HUDEP-2 (cell line): ENCODE data around the gene AADACL3.
"Not testable (repeated sequence)": the region's sequence is repeated elsewhere in the genome, so short reads cannot be mapped to it uniquely, and the experiment has no call there.

ENCODE experiments used
- DNase-seq, 76 experiments: peaks; one replicate each; lab custom pipeline; 2025; ENCODE audit not compliant: unreplicated experiment in 76 of 76; lab: John Stamatoyannopoulos, UW

The AADACL3 gene, protein sequence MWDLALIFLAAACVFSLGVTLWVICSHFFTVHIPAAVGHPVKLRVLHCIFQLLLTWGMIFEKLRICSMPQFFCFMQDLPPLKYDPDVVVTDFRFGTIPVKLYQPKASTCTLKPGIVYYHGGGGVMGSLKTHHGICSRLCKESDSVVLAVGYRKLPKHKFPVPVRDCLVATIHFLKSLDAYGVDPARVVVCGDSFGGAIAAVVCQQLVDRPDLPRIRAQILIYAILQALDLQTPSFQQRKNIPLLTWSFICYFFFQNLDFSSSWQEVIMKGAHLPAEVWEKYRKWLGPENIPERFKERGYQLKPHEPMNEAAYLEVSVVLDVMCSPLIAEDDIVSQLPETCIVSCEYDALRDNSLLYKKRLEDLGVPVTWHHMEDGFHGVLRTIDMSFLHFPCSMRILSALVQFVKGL

DNA sequence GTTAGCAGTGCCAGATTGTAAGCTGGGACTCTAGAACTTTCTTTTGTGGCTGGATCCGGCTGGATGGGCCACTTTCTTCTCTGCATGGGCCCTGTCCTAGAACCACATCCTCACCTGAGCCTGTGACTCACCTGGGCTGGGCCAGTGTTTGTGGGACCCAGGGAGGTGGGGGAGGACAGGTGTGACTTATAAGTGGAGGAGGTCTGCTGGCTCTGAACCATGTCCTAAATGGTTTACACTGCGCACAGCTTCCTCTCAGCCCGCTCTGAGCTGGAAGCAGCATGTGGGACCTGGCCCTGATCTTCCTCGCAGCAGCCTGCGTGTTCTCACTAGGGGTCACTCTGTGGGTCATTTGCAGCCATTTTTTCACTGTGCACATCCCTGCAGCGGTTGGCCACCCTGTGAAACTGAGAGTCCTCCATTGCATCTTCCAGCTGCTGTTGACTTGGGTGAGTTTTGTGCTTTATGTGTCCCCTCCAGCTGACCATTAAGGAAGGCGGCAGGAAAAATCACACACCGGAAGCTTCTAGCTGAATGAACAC, at the start of gene AADACL3:
TSS of gene AADACL3 (plus strand) at position 215 of the 542 bp plus-strand sequence. CDS start at position 282, 67 bp downstream.
- no peak for DNase-seq

GRCh38 chr1:12666141-12666735, 49.7 kb upstream of the AADACL3 start:
- no peak for DNase-seq

GRCh38 chr1:12669529-12670068, 46.3 kb upstream of the AADACL3 start:
- no peak for DNase-seq

DNA sequence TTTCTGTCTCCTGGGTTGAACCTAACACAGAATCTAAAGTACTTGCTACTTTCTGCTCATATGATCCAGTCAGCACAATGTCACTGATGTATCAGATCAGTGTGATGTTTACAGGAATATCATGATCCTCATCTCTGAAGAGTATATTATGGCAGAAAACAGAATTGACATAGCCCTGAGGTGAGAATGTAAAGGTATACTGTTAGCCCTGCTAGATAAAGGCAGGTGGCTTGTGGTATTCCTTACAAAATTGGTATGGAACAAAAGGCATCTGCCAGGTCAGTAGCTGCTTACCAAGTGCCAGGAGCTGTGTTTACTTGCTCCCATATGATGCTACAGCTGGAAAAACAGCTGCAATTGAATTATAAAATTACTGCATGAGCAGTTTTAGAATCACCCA, 41.6 kb upstream of the AADACL3 start:
- DNase-seq = no peak

DNA sequence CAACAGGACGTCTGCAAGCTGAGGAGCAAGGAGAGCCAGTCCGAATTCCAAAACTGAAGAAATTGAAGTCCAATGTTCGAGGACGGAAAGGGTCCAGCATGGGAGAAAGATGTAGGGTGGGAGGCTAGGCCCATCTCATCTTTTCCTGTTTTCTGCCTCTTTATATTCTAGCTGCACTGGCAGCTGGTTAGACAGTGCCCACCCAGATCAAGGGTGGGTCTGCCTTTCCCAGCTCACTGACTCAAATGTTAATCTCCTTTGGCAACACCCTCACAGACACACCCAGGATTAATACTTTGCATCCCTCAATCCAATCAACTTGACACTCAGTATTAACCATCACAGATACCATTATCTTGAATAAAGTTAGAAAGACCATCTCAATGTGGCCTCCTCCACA, 39.8 kb upstream of the AADACL3 start:
- not testable (repeated sequence) for DNase-seq

DNA sequence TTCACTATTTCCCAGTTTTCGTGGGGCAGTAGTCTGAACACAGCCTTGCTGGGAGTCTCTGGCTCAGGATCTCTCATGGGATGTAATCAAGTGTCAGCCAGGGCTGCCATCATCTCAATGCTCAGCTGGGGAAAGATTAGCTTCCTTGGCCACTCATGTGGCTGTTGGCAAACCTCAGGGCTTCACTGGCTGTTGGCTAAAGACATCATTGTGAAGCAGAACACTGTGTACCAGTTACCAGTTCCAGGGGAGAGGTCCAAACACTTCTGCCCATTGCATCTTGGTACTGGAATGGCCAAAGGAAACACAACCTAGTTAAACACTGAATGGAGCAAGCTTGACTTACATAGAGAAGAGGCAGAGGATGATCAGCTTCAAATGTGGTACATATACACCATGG, 38.3 kb upstream of the AADACL3 start:
- DNase-seq = no peak

DNA sequence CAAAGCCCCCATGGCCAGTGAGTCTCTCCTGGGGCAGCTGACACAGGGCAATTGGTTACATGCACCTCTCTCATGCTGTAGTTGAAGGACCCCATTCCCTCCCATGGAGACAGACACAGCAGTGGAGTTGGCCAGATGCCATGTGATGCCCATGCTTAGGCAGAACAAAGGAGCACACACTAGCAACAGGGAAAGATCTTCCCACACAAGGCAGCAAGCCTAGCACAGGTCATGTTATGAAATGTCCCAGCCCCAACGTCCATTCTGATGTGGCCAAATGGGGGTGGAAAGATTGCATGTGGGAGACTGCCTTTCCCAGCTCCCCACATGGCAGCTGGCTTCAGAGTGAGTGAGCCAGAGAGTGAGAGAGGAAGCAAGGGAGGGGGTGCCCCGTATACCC, 37.6 kb upstream of the AADACL3 start:
- no peak for DNase-seq

- DNase-seq = no peak
These were observed 37.1 kb upstream of the AADACL3 start for GRCh38 chr1:12678820-12679219.

DNA sequence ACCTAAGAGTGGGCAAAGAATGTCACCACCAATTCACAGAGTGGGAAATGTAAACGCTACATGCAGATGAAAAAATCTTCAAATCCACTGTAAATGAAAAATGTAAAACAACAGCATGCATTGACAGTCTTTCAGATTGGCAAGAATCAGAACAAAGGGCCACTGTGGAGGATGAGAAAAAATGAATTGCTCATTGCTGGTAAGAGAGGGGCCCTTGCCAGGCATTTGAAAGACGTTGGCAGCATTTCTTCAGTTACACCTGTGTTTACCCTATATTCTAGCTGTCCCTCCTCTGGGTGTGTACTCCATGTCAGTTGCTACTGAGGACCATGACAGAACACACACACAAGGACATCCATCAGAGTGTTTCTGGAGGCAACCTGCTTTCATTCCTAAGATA, 25.8 kb upstream of the AADACL3 start:
- DNase-seq = no peak

DNA sequence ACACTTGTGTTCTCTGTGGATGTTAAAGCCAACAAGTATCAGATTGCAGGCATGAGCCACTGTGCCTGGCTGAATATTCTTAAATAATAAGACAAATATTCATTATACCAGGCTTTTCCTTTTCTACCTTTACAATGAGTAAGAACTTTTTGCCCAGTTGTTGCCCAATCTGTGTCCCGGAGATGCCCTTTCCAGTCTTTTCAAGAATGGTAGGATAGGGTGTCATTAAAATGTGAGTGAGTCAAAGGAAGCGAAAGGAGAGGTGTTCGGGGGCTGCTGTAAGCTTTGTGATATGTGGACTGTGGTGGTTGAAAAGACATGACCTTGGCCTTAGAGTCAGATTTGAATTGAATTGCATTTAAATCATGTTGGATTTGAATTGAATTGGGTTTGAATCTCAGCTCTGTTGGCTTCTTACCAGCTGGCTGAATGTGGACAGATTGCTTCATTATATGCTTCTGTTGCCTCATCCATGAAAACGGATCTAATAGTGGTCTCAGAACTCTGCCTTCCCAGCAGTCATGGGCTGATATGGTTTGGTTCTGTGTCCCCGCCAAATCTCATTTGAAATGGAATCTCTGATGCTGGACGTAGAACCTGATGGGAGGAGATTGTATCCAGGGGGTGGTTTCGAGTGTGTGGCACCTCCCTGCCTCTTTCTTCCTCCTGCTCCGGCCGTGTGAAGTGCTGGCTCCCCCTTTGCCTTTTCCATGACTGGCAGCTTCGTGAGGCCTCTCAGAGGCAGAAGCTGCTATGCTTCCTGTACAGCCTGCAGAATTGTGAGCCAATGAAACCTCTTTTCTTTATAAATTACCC, 22.7 kb upstream of the AADACL3 start:
- DNase-seq = no peak

GRCh38 chr1:12696658-12697057, 19.3 kb upstream of the AADACL3 start:
- DNase-seq = no peak

DNA sequence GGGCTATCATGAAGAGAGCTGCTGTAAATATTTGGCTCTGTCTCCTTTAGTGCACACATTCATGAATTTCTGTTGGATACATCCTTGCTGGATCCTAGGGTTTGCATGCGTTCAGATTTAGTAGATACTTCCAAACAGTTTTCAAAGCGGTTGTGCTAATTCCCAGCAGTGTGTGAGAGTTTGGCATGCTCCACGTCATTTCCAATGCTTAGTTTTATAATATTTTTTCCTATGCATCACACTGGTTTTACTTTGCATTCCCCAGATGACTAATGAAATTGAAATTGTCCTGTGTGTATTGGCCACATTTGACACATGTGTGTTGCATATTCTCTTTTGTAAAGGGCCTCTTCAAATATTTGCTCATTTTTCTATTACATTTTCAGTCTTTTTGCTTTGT, 18.5 kb upstream of the AADACL3 start:
- DNase-seq = no peak

- no peak for DNase-seq
These were observed 12.0 kb upstream of the AADACL3 start for GRCh38 chr1:12703821-12704451.

DNA sequence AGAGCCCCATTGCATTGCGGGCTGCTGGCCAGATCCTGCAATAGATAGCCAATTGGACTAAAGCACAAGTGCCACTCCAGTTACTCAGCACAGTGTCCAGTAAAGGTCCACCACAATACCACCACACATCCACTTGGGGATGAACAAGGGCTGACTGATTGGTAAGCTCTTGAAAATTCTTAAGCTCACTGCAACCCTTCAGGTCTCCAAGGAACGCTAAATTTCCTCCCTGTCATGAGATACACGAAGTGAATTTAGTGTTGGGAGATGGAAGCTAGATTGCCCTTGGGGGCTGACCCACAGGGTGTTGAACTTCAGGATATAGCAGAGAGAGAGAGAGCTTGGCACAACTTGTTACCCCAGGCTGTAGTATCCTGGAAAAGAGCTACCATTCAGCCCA, 9.8 kb upstream of the AADACL3 start:
- no peak for DNase-seq

GRCh38 chr1:12708396-12709090, 7.4 kb upstream of the AADACL3 start:
- DNase-seq = no peak

- DNase-seq = no peak
These were observed 6.8 kb upstream of the AADACL3 start for GRCh38 chr1:12709091-12709491.

GRCh38 chr1:12709696-12710095, 6.2 kb upstream of the AADACL3 start:
- DNase-seq = no peak

- no peak for DNase-seq
These were observed 4.4 kb upstream of the AADACL3 start for GRCh38 chr1:12711536-12711935.

- no peak for DNase-seq
These were observed 3.8 kb upstream of the AADACL3 start for GRCh38 chr1:12712076-12712475.

GRCh38 chr1:12712929-12713328, 3.0 kb upstream of the AADACL3 start:
- DNase-seq = no peak
